ENCODE data around the gene DCTN5. TPM values are rescaled to one million over a fixed set of nuclear protein-coding genes. Genes with fewer than 3 reads are reported as not detected.

Gene DCTN5
- total and polyA plus RNA-seq, 2 of the 13 experiments (the other 11 are each of a cell fraction or from before 2014, with no cell fraction given): 105 to 207 TPM

DNA sequence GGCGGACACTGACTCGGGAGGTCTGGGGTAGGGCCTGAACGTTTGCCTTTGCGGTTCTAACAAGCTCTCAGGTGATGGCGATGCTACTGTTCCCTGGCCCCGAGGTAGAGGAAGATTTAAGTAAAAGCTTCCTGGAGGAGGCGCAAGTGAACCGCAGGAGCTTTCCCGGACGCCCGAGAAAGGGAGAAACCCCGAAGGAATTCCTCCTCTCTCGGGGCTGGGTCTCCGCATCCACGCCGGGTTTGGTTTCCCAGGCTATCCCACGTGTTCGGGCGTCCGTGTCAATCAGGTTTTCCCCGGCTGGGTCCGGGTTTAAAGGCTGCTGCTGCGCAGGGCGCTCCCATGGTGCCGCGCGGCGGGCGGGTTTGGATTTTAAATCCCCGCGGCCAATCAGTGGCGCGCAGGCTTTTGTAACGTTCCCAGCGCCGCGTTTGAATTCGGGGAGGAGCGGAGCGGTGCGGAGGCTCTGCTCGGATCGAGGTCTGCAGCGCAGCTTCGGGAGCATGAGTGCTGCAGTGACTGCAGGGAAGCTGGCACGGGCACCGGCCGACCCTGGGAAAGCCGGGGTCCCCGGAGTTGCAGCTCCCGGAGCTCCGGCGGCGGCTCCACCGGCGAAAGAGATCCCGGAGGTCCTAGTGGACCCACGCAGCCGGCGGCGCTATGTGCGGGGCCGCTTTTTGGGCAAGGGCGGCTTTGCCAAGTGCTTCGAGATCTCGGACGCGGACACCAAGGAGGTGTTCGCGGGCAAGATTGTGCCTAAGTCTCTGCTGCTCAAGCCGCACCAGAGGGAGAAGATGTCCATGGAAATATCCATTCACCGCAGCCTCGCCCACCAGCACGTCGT is 37.4 kb downstream of the DCTN5 start, which contains the start of gene PLK1 (continued):
- TF ChIP-seq ZNF17 (CRISPR knock-in tag; IDR thresholded peaks at IDR 0.05) (peak; percentile 81), DMAP1 (CRISPR knock-in tag; IDR thresholded peaks at IDR 0.05) (peak; percentile 99), IKZF1 (IDR thresholded peaks at IDR 0.05) (no peak), KLF11 (CRISPR knock-in tag; IDR thresholded peaks at IDR 0.05) (peak; percentile 87; the same call in 1 of the 2 replicates), ZNF703 (CRISPR knock-in tag; IDR thresholded peaks at IDR 0.05; ENCODE audit: borderline replicate concordance) (peak; percentile 91; the same call in 1 of the 2 replicates), ZNF331 (CRISPR knock-in tag; IDR thresholded peaks at IDR 0.05) (peak; percentile 81), NONO (IDR thresholded peaks at IDR 0.05) (no peak), NONO (CRISPR knock-in tag; conservative IDR thresholded peaks at IDR 0.05) (peak; percentile 98), ATM (IDR thresholded peaks at IDR 0.05; ENCODE audit: borderline replicate concordance) (no peak), HIVEP1 (CRISPR knock-in tag; IDR thresholded peaks at IDR 0.05) (peak; percentile 82; the same call in 1 of the 2 replicates), ZNF672 (CRISPR knock-in tag; IDR thresholded peaks at IDR 0.05) (peak; percentile 99), SRF (IDR thresholded peaks at IDR 0.05; ENCODE audit: low read depth, low read length) (no peak), TOPORS (CRISPR knock-in tag; IDR thresholded peaks at IDR 0.05) (peak; percentile 100), RBM39 (IDR thresholded peaks at IDR 0.05; ENCODE audit: low read depth, low read length, poor library complexity, severe bottlenecking) (peak; percentile 99), SOX6 (IDR thresholded peaks at IDR 0.05) (no peak), SOX6 (CRISPR knock-in tag; IDR thresholded peaks at IDR 0.05) (peak; percentile 70)
- TF ChIP-seq, protein P1, sequence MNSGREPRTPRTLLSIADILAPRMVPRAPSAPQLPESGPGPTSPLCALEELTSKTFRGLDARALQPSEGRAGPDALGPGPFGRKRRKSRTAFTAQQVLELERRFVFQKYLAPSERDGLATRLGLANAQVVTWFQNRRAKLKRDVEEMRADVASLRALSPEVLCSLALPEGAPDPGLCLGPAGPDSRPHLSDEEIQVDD (CRISPR knock-in tag; IDR thresholded peaks at IDR 0.05; ENCODE audit: borderline replicate concordance): 0 out of 2 replicates have a peak, but pooled peaks have one; percentile 50
- TF ChIP-seq, protein P2, sequence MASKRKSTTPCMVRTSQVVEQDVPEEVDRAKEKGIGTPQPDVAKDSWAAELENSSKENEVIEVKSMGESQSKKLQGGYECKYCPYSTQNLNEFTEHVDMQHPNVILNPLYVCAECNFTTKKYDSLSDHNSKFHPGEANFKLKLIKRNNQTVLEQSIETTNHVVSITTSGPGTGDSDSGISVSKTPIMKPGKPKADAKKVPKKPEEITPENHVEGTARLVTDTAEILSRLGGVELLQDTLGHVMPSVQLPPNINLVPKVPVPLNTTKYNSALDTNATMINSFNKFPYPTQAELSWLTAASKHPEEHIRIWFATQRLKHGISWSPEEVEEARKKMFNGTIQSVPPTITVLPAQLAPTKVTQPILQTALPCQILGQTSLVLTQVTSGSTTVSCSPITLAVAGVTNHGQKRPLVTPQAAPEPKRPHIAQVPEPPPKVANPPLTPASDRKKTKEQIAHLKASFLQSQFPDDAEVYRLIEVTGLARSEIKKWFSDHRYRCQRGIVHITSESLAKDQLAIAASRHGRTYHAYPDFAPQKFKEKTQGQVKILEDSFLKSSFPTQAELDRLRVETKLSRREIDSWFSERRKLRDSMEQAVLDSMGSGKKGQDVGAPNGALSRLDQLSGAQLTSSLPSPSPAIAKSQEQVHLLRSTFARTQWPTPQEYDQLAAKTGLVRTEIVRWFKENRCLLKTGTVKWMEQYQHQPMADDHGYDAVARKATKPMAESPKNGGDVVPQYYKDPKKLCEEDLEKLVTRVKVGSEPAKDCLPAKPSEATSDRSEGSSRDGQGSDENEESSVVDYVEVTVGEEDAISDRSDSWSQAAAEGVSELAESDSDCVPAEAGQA (IDR thresholded peaks at IDR 0.05; ENCODE audit: low read depth): no peak
- TF ChIP-seq, protein P2 (CRISPR knock-in tag; IDR thresholded peaks at IDR 0.05; ENCODE audit: borderline replicate concordance): no peak; the same call in 1 of the 2 replicates
- TF ChIP-seq, protein P3, sequence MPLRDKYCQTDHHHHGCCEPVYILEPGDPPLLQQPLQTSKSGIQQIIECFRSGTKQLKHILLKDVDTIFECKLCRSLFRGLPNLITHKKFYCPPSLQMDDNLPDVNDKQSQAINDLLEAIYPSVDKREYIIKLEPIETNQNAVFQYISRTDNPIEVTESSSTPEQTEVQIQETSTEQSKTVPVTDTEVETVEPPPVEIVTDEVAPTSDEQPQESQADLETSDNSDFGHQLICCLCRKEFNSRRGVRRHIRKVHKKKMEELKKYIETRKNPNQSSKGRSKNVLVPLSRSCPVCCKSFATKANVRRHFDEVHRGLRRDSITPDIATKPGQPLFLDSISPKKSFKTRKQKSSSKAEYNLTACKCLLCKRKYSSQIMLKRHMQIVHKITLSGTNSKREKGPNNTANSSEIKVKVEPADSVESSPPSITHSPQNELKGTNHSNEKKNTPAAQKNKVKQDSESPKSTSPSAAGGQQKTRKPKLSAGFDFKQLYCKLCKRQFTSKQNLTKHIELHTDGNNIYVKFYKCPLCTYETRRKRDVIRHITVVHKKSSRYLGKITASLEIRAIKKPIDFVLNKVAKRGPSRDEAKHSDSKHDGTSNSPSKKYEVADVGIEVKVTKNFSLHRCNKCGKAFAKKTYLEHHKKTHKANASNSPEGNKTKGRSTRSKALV (CRISPR knock-in tag; IDR thresholded peaks at IDR 0.05): peak; percentile 66; the same call in 1 of the 2 replicates
- TF ChIP-seq, protein P4, sequence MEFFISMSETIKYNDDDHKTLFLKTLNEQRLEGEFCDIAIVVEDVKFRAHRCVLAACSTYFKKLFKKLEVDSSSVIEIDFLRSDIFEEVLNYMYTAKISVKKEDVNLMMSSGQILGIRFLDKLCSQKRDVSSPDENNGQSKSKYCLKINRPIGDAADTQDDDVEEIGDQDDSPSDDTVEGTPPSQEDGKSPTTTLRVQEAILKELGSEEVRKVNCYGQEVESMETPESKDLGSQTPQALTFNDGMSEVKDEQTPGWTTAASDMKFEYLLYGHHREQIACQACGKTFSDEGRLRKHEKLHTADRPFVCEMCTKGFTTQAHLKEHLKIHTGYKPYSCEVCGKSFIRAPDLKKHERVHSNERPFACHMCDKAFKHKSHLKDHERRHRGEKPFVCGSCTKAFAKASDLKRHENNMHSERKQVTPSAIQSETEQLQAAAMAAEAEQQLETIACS (CRISPR knock-in tag; IDR thresholded peaks at IDR 0.05): peak; percentile 45; the same call in 1 of the 2 replicates
